NCI-H524 treated with DMSO at 0.1 percent for 48 hours (cell line): Measurements from ENCODE around the gene PHOSPHO2.

Source experiments
- DNase-seq: peaks from one replicate; lab custom pipeline; 2025; lab: John Stamatoyannopoulos, UW

The PHOSPHO2 gene

GRCh38 chr2:169716938-169717690, 22.8 kb downstream of the PHOSPHO2 start:
- DNase-seq: no peak

- DNase-seq: no peak
Observed at GRCh38 chr2:169717691-169718063, 23.4 kb downstream of the PHOSPHO2 start.

GRCh38 chr2:169718930-169719504, 24.7 kb downstream of the PHOSPHO2 start:
- no peak for DNase-seq

GRCh38 chr2:169721016-169721415, 26.7 kb downstream of the PHOSPHO2 start:
- DNase-seq: no peak

GRCh38 chr2:169727065-169727464, 32.8 kb downstream of the PHOSPHO2 start:
- no peak for DNase-seq

- no peak for DNase-seq
Observed at GRCh38 chr2:169729274-169729605, 35.0 kb downstream of the PHOSPHO2 start.

GRCh38 chr2:169732075-169732474, 37.8 kb downstream of the PHOSPHO2 start:
- no peak for DNase-seq

- DNase-seq: no peak
Observed at GRCh38 chr2:169732583-169733358, 38.5 kb downstream of the PHOSPHO2 start.

GRCh38 chr2:169734169-169734847, 40.0 kb downstream of the PHOSPHO2 start:
- no peak for DNase-seq

- no peak for DNase-seq
Observed at GRCh38 chr2:169735623-169736022, 41.4 kb downstream of the PHOSPHO2 start.

- DNase-seq: no peak
Observed at GRCh38 chr2:169736902-169737301, 42.6 kb downstream of the PHOSPHO2 start.

- DNase-seq: no peak
Observed at GRCh38 chr2:169738566-169739229, 44.4 kb downstream of the PHOSPHO2 start.

GRCh38 chr2:169739351-169739750, 45.1 kb downstream of the PHOSPHO2 start:
- DNase-seq: no peak

- peak; percentile 27 for DNase-seq
Observed at GRCh38 chr2:169743549-169743948, 49.3 kb downstream of the PHOSPHO2 start.

- DNase-seq: no peak
Observed at GRCh38 chr2:169746240-169746639, 52.0 kb downstream of the PHOSPHO2 start.

- no peak for DNase-seq
Observed at GRCh38 chr2:169748319-169748718, 54.0 kb downstream of the PHOSPHO2 start.
